Rectal smooth muscle tissue (tissue), 1 donor: ENCODE results near the gene GALNT1.
A peak's percentile ranks its signal among the peaks of the same experiment; 100 is the strongest.
"Not testable (repeated sequence)": the region's sequence is repeated elsewhere in the genome, so short reads cannot be mapped to it uniquely, and the experiment has no call there.

Source experiments
- H3K27ac ChIP-seq: one replicate; pipeline ENCODE4 v1.7.0; 2013; ENCODE audit warnings: low read depth, low read length, inconsistent platforms
- H3K27me3 ChIP-seq: one replicate; pipeline ENCODE4 v1.7.0; 2013; ENCODE audit warnings: low read length; ENCODE audit not compliant: control insufficient read depth, insufficient read depth
- H3K36me3 ChIP-seq: one replicate; pipeline ENCODE4 v1.7.0; 2013; ENCODE audit warnings: low read length; ENCODE audit not compliant: control insufficient read depth, insufficient read depth
- H3K4me1 ChIP-seq: one replicate; pipeline ENCODE4 v1.7.0; 2013; ENCODE audit warnings: low read length; ENCODE audit not compliant: control insufficient read depth, insufficient read depth
- H3K4me3 ChIP-seq: one replicate; pipeline ENCODE4 v1.7.0; 2013; ENCODE audit warnings: low read length
- H3K9ac ChIP-seq: one replicate; pipeline ENCODE4 v1.7.0; 2013; ENCODE audit warnings: low read length

The GALNT1 gene

GRCh38 chr18:35572644-35573043 is 8.9 kb upstream of the GALNT1 start:
- Histone ChIP-seq H3K36me3 (no peaks in the 10 kb centered on the region), H3K4me3 (no peak overlapping the region), H3K27me3 (no peaks in the 10 kb centered on the region), H3K4me1 (no peaks in the 10 kb centered on the region), H3K27ac (no peak overlapping the region), H3K9ac (no peak overlapping the region)

GRCh38 chr18:35573531-35573930 is 8.0 kb upstream of the GALNT1 start:
- H3K4me1 ChIP-seq, result no peaks in the 10 kb centered on the region
- no peaks in the 10 kb centered on the region for H3K36me3 ChIP-seq
- H3K27me3 ChIP-seq, result no peaks in the 10 kb centered on the region
- no peak overlapping the region for H3K9ac ChIP-seq
- H3K4me3 ChIP-seq, result no peak overlapping the region
- no peak overlapping the region for H3K27ac ChIP-seq

GRCh38 chr18:35576240-35576845 is 5.2 kb upstream of the GALNT1 start:
- not testable (repeated sequence) for H3K36me3 ChIP-seq, H3K9ac ChIP-seq, H3K4me3 ChIP-seq, H3K27me3 ChIP-seq, H3K27ac ChIP-seq, H3K4me1 ChIP-seq

- no peak overlapping the region for H3K4me3 ChIP-seq
- no peak overlapping the region for H3K27ac ChIP-seq
- H3K27me3 ChIP-seq, result no peaks in the 10 kb centered on the region
- H3K9ac ChIP-seq, result no peak overlapping the region
- H3K4me1 ChIP-seq, result peaks cover 1% of the 10 kb centered on the region
- H3K36me3 ChIP-seq, result no peaks in the 10 kb centered on the region
Measured at GRCh38 chr18:35577045-35577848, 4.3 kb upstream of the GALNT1 start.

GRCh38 chr18:35578481-35578880 is 3.1 kb upstream of the GALNT1 start:
- Histone ChIP-seq H3K27ac (no peak overlapping the region), H3K27me3 (no peaks in the 10 kb centered on the region), H3K36me3 (no peaks in the 10 kb centered on the region), H3K9ac (no peak overlapping the region), H3K4me3 (no peak overlapping the region), H3K4me1 (peaks cover 5% of the 10 kb centered on the region)

- H3K27ac ChIP-seq, result no peak overlapping the region
- H3K9ac ChIP-seq, result no peak overlapping the region
- H3K36me3 ChIP-seq, result no peaks in the 10 kb centered on the region
- no peaks in the 10 kb centered on the region for H3K27me3 ChIP-seq
- H3K4me1 ChIP-seq, result peaks cover 5% of the 10 kb centered on the region
- no peak overlapping the region for H3K4me3 ChIP-seq
Measured at GRCh38 chr18:35578936-35579335, 2.6 kb upstream of the GALNT1 start.

GRCh38 chr18:35580701-35581539 is 620 bp upstream of the GALNT1 start:
- H3K4me1 ChIP-seq, result peaks cover 5% of the 10 kb centered on the region
- peak overlapping the region; percentile 53 for H3K9ac ChIP-seq
- H3K27me3 ChIP-seq, result no peaks in the 10 kb centered on the region
- no peaks in the 10 kb centered on the region for H3K36me3 ChIP-seq
- peak overlapping the region; percentile 71 for H3K4me3 ChIP-seq
- H3K27ac ChIP-seq, result peak overlapping the region; percentile 94

GRCh38 chr18:35581898-35582641 is 530 bp downstream of the GALNT1 start:
- Histone ChIP-seq H3K9ac (peak overlapping the region; percentile 24), H3K27ac (peak overlapping the region; percentile 63), H3K4me1 (peaks cover 5% of the 10 kb centered on the region), H3K27me3 (no peaks in the 10 kb centered on the region), H3K36me3 (no peaks in the 10 kb centered on the region), H3K4me3 (peak overlapping the region; percentile 79)

- H3K27me3 ChIP-seq, result no peaks in the 10 kb centered on the region
- no peak overlapping the region for H3K9ac ChIP-seq
- no peaks in the 10 kb centered on the region for H3K36me3 ChIP-seq
- H3K4me1 ChIP-seq, result peaks cover 5% of the 10 kb centered on the region
- no peak overlapping the region for H3K4me3 ChIP-seq
- H3K27ac ChIP-seq, result no peak overlapping the region
Measured at GRCh38 chr18:35582899-35583558, 1.5 kb downstream of the GALNT1 start.

GRCh38 chr18:35584735-35585134 is 3.2 kb downstream of the GALNT1 start:
- Histone ChIP-seq H3K4me1 (peaks cover 5% of the 10 kb centered on the region), H3K36me3 (no peaks in the 10 kb centered on the region), H3K27ac (no peak overlapping the region), H3K27me3 (no peaks in the 10 kb centered on the region), H3K4me3 (no peak overlapping the region), H3K9ac (no peak overlapping the region)

GRCh38 chr18:35585608-35586007 is 4.1 kb downstream of the GALNT1 start:
- Histone ChIP-seq H3K27ac (no peak overlapping the region), H3K9ac (no peak overlapping the region), H3K36me3 (no peaks in the 10 kb centered on the region), H3K4me3 (no peak overlapping the region), H3K4me1 (peaks cover 5% of the 10 kb centered on the region), H3K27me3 (no peaks in the 10 kb centered on the region)
